Stimulated activated CD4-positive, alpha-beta T cell treated with anti-CD3 and anti-CD28 coated beads, Interleukin-4, amount 100 ng/mL, for 1 hour (primary cell): ENCODE data around the gene VPS35L.
"Not testable (repeated sequence)": the region's sequence is repeated elsewhere in the genome, so short reads cannot be mapped to it uniquely, and the experiment has no call there.

Experiments
- DNase-seq: peaks from one replicate; pipeline ENCODE4 v3.0.0-alpha.2; 2020

Gene VPS35L

DNA sequence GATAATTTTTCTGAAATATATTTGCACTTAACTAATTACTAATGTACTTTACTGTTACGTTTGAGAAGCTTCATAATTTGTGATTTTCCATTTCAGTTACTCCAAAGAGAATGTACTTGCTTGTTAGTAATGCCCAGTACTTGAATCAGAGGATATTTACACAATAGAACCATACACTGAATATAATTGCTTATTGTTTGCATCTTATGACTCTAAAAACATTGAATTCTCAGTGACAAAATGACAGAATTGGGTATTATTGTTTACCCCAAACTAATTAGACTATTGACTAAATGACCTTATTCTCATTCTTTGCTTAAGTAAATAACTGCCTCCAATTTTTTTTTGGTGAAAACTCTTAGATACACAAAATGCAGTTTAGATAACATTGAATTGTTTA is 22.9 kb upstream of the VPS35L start:
- DNase-seq: no peak

DNA sequence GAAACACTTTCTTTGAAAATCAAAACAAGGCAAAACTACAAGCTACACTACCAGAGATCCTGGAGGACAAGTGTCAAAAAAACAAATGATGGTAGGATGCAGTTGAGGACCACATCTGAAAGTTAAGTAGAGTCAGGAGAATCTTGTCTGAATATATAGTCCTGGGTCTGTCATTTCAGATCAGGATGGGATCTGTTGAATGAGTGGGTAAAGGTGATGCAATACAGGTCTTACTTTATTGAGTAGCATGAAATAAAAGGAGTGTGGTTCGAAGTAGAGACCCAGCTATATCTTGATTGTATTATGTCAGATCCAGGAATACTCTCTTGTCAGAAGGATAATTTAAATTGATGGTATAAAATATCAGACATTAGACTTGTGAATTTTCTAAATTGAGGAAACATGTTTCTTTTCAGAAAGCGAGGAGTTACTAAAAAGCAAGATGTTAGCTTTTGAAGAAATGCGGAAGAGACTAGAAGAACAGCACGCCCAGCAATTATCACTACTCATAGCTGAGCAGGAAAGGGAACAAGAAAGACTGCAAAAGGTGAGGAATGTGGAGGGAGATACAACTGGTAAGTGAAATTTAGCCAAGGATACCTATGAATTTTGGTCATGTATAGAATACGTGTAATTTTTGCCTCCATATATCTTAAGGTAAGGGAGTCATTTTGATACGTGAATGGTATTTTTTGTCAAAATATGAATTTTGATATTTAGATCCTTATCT is 15.1 kb upstream of the VPS35L start:
- DNase-seq: no peak

DNA sequence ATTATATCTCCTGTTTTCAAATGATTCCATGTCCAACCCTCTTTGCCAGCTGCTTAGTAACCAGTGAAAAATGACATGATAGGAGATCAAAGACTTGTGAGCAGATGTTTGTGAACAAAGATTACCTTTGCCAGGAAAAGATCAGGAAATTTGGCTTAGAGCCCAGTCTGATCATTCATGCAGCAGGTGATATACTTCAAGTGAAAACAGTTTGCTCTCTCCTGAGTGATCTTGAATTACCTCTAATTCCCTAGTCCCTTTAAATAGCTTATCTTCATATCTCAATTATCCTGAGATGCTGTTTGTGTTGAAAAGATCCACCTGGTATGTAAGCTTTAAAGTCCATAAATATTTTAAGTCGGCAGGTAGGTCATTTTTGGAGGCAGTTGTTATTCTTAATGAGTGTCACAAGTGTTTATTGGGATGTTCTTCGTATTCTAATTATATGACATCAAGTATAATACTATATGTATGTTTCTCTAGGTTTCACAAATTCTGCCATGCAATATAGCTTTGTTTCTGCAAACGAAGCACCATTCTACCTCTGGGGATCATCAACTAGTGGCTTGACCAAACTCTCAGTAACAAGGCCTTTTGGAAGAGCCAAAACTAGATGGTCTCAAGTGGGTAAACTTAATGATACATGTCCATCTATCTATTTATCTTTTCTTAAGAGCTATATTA is 13.2 kb upstream of the VPS35L start:
- no peak for DNase-seq

DNA sequence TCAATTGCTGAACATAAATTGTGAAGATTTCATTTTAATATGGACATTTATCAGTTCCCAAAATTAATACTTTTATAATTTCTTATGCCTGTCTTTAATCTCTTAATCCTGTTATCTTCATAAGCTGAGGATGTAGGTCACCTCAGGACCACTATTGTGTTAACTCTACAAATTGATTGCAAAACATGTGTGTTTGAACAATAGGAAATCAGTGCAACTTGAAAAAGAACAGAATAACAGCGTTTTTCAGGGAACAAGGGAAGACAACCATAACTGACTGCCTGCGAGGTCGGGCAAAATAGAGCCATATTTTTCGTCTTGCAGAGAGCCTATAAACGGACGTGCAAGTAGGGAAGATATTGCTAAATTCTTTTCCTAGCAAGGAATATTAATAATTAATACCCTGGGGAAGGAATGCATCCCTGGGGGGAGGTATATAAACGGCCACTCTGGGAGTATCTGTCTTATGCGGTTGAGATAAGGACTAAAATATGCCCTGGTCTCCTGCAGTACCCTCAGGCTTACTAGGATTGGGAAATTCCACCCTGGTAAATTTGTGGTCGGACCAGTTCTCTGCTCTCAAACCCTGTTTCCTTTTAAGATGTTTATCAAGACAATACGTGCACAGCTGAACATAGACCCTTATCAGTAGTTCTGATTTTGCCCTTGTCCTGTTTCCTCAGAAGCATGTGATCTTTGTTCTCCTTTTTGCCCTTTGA is 12.1 kb upstream of the VPS35L start:
- not testable (repeated sequence) for DNase-seq

DNA sequence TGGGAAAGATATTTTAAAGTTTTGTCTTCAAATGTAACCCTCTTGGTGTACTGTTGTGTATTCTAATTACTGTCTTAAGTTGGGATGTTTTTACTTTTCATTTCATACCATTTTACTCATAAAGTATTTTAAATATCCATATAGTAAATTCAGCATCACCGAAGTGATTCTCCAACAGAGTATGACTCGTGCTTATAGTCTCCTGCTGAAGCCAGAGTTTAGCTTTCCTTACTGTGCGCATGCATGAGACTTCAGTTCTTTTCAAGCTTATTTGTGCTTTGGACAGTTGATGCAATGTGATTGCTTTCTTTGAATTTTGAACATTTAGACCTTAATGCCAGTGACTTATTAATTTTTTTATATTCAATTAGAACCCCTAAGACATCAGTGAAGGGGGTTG is 7.4 kb upstream of the VPS35L start:
- DNase-seq: no peak

- DNase-seq: no peak
These were observed 5.8 kb upstream of the VPS35L start for GRCh38 chr16:19549673-19550072.

- peak; percentile 7 for DNase-seq
These were observed 652 bp downstream of the VPS35L start for GRCh38 chr16:19555938-19556771.

GRCh38 chr16:19559242-19559910 is 3.9 kb downstream of the VPS35L start:
- DNase-seq: no peak

DNA sequence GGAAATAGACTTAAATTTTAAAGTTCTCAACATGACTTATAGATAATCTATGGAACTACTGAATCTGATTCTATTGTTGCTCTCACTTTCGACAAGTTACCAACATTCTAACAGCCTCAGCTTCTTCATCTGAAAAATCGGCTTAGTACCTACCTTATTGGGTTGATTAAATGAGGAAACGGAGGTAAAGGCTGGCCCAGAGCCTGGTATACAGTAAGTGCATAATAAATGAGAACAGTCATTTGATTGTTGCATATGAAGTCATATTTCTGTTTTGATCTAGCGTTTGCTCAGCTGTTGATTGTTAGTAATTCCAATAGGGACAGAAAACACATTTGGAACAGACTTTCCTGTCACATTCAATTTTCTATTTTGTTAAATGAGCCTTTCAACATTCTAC is 4.6 kb downstream of the VPS35L start:
- DNase-seq: no peak

DNA sequence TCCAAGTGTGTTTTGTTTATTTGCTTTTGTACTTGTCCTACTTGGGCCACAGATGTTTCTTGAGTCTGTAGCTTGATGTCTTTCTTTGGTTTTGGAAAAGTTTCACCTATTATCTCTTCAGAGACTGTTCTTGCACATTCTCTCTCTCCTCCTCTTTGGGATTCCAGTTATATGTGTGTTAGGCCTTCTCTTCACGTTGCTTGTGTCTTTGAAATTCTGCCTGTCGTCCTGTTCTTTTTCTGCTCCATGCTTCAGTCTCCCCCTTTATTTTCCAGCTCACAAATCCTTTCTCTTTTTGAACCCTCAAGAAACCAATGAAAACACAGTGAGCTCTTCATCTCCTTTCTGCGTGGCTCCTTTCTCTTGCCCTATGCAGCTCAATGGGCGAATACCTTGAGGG is 7.9 kb downstream of the VPS35L start:
- DNase-seq: no peak

- DNase-seq: no peak
These were observed 10.9 kb downstream of the VPS35L start for GRCh38 chr16:19566362-19566761.

DNA sequence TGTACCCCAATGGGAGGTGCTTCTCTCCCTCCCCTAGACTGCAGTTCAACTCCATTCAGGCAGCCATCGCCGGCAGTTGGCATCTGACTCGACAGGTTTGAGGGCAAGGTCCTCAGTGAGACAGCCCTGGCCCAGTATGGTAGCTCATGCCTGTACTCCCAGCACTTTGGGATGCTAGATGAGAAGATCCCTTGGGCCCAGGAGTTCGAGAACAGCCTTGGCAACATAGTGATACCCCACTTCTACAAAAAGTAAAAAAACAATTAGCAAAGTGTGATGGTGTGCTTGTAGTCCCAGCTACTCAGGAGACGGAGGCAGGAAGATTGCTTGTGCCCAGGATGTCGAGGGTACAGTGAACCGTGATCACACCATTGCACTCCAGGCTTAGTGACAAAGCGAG is 12.1 kb downstream of the VPS35L start:
- DNase-seq: no peak

- DNase-seq: no peak
These were observed 18.5 kb downstream of the VPS35L start for GRCh38 chr16:19573997-19574396.

DNA sequence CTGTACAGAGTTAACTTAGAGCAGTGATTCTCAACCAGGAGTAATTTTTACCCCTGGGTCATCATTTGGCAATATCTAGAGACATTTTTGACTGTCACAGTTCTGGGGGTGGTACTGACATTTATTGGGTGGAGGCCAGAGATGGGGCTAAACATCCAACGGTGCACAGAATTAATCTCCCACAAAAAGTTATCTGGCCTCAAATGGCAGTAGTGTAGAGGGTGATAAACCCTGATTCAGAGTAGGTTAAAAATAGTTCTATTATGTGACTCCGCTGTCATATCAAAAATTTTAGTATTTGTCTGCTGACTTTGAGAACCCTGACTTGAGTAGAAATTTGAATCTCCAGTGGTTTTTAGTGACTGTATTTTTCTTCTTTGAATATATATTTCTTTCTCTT is 19.1 kb downstream of the VPS35L start:
- DNase-seq: no peak

- DNase-seq: no peak
These were observed 23.0 kb downstream of the VPS35L start for GRCh38 chr16:19578378-19578971.

DNA sequence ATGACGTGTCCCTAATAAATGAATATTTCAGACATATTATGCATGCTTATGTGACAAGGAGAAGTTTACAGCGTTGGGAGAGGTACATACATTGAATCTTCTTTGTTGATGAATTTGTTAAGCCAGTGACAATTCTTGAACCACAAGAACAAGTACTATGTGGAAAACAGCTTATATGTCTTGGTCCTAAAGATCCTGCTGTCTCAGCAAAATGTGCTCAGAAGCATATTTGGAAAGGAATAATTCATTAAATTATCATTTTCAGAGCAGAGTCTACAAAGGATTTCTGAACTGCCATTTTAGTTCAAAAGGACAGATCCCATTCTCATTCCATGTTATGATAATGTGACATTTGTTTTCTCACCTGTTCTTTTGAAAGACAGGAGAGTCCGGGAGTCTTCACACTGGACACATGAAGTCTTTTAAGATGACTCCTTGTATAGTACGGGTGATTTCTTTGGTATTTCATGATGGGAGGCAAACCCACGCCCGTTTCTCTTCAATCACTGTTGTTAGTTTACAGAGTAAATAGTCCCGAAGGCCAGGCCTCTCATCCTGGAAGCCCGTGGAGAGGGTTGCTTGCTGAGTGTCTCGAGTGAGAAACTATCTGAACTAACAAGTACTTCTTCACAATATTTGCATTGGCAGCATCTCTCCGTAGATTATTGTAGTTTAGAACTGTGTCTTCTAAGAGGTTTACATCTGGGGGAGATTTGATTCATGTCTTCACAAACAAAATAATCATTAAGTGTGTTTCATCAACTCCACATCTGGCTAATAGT is 26.7 kb downstream of the VPS35L start:
- DNase-seq: no peak

- DNase-seq: peak; percentile 10
These were observed 28.3 kb downstream of the VPS35L start for GRCh38 chr16:19583665-19584300.

DNA sequence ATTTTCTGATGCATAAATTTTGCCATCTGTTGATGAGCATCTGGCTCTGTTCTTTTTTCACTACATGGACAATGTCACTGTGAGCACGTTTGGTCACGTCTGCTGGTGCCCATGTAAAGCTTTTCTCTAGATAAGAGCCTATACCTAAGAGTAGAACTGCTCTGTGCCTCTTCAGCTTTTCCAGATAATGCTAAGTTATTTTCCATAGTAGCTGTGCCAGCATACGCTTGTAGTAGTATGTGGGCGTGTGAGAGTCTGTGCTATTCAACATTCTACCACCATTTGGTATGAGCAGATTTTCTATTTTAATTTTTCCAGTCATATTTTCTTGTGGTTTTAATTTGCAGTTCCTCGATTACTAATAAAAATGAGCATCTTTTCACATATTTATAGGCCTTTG is 33.2 kb downstream of the VPS35L start:
- no peak for DNase-seq

GRCh38 chr16:19589106-19589505 is 33.6 kb downstream of the VPS35L start:
- DNase-seq: no peak

GRCh38 chr16:19589771-19590302 is 34.3 kb downstream of the VPS35L start:
- DNase-seq: no peak
